Measurements from ENCODE around the gene SYNE1.

SYNE1 gene

DNA sequence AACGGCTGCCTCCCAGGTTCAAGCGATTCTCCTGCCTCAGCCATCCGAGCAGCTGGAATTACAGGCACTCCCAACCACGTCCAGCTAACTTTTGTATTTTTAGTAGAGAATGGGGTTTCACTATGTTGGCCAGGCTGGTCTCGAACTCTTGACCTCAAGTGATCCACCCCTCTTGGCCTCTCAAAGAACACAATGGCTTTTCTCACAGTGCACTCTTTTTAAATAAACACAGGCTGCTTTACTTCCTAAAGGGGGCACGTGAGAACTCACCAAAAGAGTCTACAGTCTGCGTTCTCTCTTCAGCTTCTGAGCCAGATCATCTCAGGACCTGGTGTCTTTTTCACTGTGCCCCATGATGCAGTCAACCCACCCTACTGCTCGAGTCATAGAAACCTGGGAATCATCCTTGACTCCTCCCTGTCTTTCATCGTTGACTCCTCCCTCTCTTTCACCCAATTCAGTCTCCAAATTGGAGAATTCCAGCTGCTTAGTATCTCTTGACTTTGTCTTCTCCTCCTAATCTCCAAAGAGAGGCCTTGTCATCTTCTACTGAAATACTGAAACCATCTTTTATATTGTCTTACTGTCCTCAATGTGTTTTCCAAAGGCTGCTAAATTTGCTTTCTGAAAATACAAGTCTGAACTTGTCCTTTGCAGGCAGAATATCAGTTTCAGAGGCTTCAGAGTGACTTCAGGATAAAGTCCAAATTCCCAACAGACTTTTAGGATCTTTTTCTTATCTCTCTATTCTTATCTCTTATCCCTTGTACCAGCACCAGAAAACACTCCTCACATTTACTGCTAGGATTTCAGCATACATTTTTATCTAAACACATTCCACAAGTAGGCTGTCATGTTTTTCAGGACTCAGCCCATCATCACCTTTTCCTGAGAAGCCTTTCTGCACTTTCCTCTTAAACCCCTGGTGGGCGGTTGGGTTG, 323.4 kb downstream of the SYNE1 start:
- no peak for DNase-seq (ENCODE audit: low spot score)

GRCh38 chr6:152312434-152312833, 324.7 kb downstream of the SYNE1 start:
- no peak for DNase-seq (ENCODE audit: low spot score)

- DNase-seq (ENCODE audit: low spot score): no peak
Measured at GRCh38 chr6:152310371-152310954, 326.7 kb downstream of the SYNE1 start.

DNA sequence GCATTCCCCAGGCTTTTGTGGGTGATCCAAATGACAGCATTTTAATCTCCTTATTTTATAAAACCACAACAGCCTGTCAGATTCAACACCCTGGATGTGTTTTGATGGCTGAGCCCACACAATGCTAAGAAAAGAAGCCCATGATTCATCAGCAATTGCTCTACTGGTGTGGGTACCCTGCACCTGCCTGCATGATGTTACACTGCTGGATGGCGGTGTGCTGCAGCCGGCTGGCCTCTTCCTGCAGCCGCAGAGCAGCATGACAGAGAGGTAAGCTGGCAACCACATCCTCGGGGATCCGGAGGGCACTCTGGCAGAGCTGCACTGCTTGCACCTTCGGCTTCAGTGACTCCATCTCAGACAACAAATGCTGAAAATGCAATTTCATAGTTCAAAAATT, 327.5 kb downstream of the SYNE1 start:
- peak; percentile 68 for DNase-seq (ENCODE audit: low spot score)

DNA sequence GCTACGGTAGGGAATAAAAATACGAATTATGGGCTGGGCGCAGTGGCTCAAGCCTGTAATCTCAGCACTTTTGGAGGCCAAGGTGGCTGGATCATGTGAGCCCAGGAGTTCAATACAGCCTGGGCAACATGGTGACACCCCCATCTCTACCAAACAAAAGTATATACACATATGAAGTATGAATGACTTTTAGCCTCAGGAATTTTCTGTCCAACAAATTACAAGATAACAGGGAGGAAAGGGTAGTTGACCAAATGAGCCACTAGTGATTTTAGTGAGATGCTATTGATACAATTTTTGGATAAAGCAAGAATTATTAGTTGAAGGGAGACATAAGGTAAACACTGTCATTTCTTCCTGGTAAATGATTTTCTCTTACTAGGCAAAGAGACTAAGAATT, 328.2 kb downstream of the SYNE1 start:
- DNase-seq (ENCODE audit: low spot score): no peak

DNA sequence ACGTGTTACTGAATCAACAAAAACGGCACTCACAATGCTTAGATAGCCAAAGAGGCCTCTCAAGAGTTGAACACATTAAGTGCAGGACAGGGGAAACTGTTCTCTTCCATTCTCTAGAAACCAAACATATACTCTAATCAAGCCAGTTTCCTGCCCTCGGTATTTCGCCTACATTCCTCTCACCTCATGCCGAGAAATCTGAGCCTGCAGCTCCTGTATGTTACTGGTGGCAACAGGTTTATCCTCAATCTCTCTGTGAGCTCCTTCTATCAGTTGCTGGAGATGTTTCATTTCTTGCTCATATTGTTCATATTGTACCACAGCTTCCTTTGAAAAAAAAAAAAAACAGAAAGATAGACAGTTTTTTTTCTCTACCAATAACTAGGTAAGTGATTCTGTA, 328.9 kb downstream of the SYNE1 start:
- no peak for DNase-seq (ENCODE audit: low spot score)

DNA sequence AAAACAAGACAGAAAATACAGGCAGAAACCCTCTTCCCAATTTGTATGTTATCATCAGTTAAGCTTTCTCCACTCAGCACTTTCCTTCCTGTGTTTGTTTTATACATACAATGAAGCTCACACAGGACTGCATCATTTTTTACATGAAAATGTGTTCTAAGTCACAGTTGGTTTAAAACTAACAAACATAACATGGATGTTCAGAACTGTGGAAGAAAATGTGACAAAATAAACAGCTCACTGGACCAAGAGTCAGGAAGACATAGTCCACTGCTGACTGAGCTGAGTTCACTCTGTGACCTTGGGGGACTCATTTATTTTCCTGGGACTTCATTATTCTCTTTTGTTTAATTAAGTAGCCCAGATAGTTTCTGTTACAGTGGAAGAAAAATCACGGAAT, 331.5 kb downstream of the SYNE1 start:
- no peak for DNase-seq (ENCODE audit: low spot score)

DNA sequence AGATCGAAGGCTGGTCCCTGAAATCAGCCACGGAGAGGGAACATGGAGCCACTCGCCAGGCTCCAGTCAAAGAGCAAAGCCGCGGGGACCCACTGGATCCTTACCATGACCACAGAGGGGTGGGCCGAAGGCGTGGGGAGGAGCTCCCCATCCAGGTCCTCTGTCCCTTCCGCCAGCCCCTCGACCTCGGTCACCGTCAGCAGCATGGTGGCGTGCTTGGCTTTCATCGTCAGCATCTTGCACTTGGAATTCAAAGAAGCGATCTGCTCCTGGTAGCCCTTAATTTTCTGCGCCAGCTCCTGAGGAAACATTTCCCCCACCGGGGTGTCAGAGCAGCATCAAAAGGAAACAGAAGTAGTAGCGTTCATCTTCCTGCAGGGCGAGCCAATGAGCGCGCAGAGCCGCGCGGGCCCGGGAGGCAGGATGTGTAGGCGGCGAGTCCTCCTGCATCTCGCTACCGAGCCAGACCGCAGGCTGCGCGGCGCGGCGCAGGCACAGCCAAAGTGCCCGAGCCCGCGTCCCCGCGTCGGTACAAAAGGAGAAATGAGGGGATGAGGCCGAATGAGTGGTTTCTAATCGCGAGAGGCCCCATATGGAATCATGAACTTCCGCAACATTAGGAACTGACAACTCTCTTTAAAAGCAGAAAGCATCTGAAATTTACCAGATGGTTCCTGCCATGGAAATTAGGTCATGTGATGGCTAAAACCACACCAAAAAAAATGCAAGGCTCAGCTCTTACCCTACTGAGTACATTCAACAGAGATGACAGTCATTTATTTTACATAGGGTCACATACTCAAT, 335.2 kb downstream of the SYNE1 start:
- DNase-seq (ENCODE audit: low spot score): peak; percentile 95

DNA sequence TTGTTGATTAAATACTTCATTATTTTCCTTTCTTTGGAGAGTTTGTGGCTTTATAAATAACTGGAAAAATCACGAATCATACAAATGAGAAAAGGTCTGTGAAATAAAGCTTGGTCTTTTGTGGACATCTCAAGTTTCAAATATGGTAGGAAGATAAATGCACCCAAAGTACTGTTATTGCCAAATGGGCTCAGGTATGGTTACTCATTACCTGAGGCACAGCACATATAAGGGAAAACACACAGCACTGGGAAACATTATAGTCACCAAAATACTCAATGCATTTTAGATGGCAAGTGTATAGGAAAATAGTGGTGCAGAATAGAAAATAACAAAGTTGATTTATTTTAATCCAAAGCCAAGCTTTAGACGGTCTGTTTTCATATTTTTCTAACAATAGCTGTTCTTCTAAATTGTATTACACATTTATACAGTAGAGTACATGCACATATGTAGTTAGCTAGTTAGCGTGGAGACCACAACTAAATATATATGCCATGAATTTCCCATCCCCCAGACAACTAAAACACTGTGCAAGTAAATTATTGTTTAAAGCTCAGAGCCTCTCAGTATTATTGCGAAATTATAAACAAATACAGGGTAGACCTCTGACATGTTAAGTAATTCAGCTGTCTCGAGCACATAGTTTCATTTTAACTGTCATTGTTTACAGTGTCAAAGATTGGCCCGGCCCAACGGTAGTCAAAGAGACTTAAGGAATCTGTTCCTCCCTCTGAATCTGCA, 336.0 kb downstream of the SYNE1 start:
- no peak for DNase-seq (ENCODE audit: low spot score)

DNA sequence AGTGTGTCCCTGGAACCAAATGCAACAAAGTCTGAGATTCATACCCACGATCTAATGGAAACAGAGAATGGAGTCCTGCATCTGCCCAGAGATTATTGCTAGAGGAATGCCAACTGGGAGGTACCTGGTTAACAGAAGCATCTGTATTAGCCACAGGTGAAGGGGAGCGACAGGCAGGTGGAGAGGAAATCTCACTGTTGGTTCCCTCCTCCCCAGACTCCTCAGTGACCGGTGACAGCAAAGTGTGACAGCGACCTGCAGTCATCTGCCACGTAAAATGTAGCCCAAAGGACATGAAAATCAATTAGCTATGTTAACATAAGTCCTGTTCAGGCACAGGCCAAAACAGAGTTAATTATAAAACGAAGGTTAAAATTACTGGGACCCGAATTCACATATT, 336.6 kb downstream of the SYNE1 start:
- no peak for DNase-seq (ENCODE audit: low spot score)

DNA sequence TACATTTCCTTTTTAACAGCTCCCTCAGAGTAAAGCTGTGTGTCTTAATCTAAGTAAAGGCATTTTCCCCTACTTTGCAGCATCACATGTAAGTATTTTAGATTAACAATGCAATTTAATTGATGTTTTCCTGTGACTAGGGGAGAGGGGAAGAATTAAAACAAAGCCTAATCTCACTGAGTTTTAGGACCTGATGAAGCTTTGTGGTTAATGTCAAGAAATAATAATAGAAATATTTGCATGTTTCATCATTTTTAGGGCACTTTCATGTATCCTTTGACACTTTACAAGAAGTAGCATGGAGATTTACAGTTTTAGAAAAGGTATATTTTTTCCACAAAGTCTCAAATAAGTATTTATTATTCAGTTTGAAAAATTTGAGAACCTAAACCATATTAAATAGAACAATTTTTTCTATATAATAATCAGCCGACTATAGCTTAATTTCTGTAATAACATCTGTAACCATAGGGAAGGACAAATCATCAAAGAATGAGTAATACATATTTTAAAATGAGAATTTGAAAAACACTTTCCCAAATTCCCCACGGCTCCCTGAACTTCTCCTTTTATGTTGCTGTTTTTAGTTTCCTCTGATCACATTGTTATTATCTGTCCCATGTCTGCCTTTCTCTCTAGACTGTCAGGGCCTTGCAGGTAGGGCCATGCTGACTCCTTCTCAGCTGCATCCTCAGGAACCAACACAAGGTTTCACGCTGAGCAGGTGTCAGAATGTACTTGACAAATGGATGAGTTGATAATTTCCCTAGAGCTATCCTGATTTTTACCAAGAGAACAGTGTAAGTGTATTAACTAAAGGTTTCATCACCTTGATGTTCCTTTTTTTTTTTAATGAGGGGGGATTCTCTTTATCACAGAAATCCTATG, 338.1 kb downstream of the SYNE1 start:
- no peak for DNase-seq (ENCODE audit: low spot score)

- no peak for DNase-seq (ENCODE audit: low spot score)
Measured at GRCh38 chr6:152298055-152298647, 339.0 kb downstream of the SYNE1 start.

DNA sequence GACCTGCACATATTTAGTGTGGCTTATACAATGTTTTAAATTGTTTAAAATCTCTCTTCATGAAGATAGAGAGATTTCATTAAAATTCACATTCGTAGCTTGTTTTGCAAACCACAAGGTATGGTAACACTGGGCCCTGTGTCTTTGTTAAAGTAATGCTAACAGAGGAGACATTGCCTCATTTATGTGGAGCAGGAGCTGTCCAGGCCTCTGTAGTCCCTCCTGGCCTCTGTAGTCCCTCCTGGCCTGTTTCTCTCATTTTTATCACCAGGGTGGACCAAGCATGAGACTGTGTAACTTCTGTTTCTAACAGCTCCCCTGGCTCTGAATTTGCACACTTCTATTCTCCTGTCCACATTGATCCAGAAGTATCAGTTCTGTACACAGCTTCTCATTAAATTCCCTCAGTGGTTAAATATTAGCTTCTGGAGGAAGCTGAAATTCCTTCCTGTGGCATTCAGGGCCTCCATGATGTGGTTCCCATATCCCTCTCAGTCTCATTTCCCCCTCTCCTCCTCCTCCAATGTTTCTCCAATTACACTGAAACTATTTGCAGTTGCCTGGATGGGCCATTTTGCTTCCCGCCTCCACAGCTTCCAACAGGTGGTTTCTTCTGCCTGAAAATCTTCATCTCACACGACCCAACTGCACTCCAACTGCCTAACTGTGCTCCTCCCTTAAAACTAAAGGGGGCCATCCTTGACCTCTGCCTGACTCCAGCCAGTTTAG, 340.4 kb downstream of the SYNE1 start:
- no peak for DNase-seq (ENCODE audit: low spot score)

GRCh38 chr6:152295920-152296319, 341.2 kb downstream of the SYNE1 start:
- no peak for DNase-seq (ENCODE audit: low spot score)

GRCh38 chr6:152295346-152295745, 341.8 kb downstream of the SYNE1 start:
- no peak for DNase-seq (ENCODE audit: low spot score)

- DNase-seq (ENCODE audit: low spot score): no peak
Measured at GRCh38 chr6:152293404-152293803, 343.8 kb downstream of the SYNE1 start.

DNA sequence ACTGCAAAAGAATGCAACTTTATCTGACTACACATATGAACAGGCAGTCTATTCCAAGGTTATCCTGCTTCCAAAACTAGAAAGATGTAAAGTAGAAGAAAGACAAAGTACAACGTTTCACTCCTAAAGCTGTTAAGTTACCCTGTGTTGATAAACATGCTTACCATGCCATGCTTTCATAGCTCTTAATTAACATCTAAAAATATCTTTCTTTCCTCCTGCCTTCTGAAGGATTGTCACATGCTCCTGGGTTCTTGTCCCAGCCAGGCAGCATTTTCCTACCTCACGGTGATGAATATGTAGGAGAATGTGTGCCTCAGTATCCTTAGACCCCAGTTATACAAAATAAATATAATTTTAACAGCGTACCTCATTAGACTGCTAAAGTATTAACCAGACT, 344.6 kb downstream of the SYNE1 start:
- no peak for DNase-seq (ENCODE audit: low spot score)

- no peak for DNase-seq (ENCODE audit: low spot score)
Measured at GRCh38 chr6:152290693-152291092, 346.5 kb downstream of the SYNE1 start.

DNA sequence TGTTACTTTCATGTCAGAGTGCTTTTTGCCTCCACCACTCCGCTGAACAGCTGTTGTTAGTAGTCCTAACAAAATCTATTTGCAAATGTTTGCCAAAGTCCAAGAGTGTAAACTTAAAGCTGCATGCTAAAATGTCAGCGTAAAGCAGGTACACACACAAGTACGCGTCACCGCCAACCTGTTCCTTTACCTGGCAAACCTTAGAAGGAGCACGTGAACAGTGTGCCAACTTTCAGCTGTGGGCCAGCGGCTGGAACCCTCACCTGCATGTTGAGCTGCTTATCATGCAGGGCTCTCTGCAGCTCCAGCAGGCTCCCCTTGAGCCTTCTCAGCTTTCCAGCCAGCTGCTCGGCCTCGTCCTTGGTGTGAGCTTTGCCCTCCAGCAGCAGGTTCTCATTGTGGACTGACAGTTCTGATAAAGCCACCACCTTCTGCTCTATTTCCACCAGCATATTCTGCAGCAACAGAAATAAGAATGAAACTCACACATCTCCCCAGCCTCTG, 359.3 kb downstream of the SYNE1 start:
- no peak for DNase-seq (ENCODE audit: low spot score)

DNA sequence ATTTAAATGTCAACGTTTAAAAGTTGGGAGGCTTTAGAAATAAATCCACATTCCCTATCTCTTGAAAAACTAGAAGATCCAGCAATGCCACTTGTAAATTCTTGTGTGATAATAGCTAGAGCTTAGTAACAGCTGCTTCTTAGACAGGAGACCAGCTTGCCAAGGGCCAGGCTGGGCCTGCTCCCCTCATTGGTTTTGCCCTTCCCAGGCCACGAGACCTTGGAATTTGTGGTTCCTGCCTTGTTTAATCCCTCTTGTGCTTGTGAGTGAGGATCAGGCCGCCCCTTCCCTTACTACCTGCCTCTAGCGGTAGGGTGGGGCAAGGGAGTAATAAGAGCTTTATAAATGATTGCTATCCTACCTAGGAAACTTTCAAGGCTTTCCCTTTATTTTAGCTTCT, 363.5 kb downstream of the SYNE1 start:
- DNase-seq (ENCODE audit: low spot score): no peak

Data from Ammon's horn (tissue), 1 donor.